ENCODE measurements around the gene OGG1.

The OGG1 gene

GRCh38 chr3:9754678-9755077 lies 4.9 kb downstream of the OGG1 start:
- no peak for DNase-seq (ENCODE audit: low read depth)
- H3K4me3 ChIP-seq (ENCODE audit: control insufficient read depth, low read depth, low read length), result no peak overlapping the region
- no peak for TF ChIP-seq CTCF (conservative IDR thresholded peaks at IDR 0.05; ENCODE audit: control insufficient read depth, insufficient read depth, low read depth, low read length)

- no peak for DNase-seq (ENCODE audit: low read depth)
- no peak overlapping the region for H3K4me3 ChIP-seq (ENCODE audit: control insufficient read depth, low read depth, low read length)
- TF ChIP-seq CTCF (conservative IDR thresholded peaks at IDR 0.05; ENCODE audit: control insufficient read depth, insufficient read depth, low read depth, low read length), result no peak
Measured at GRCh38 chr3:9757427-9757826, 7.7 kb downstream of the OGG1 start.

- no peak for DNase-seq (ENCODE audit: low read depth)
- TF ChIP-seq CTCF (conservative IDR thresholded peaks at IDR 0.05; ENCODE audit: control insufficient read depth, insufficient read depth, low read depth, low read length), result no peak
- no peak overlapping the region for H3K4me3 ChIP-seq (ENCODE audit: control insufficient read depth, low read depth, low read length)
Measured at GRCh38 chr3:9760779-9761505, 11.2 kb downstream of the OGG1 start.

DNA sequence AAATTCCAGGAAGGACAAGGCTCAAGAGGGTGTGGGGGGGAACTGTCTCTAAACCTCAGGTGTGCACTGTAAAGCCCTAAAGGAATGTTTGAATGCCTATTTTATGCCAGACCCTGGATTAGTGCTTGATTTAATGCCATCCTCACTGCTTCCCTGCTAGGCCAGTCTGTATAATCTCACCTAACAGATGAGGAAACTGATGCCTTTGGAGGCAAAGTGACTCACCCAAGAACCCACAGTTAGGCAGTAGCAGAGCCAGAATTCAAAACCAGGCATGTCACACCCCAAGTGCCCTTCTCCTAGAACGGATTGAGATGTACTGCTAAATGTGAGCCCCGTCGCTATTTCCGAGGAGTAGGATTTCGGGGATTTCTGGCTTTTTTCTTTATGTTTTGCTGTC lies 12.2 kb downstream of the OGG1 start:
- no peak for TF ChIP-seq CTCF (conservative IDR thresholded peaks at IDR 0.05; ENCODE audit: control insufficient read depth, insufficient read depth, low read depth, low read length)
- no peak for DNase-seq (ENCODE audit: low read depth)
- H3K4me3 ChIP-seq (ENCODE audit: control insufficient read depth, low read depth, low read length), result no peak overlapping the region

- DNase-seq (ENCODE audit: low read depth), result no peak
- no peak overlapping the region for H3K4me3 ChIP-seq (ENCODE audit: control insufficient read depth, low read depth, low read length)
- no peak for TF ChIP-seq CTCF (conservative IDR thresholded peaks at IDR 0.05; ENCODE audit: control insufficient read depth, insufficient read depth, low read depth, low read length)
Measured at GRCh38 chr3:9762871-9763270, 13.1 kb downstream of the OGG1 start.

- peak; percentile 41 for DNase-seq (ENCODE audit: low read depth)
- TF ChIP-seq CTCF (conservative IDR thresholded peaks at IDR 0.05; ENCODE audit: control insufficient read depth, insufficient read depth, low read depth, low read length), result no peak
- H3K4me3 ChIP-seq (ENCODE audit: control insufficient read depth, low read depth, low read length), result no peak overlapping the region
Measured at GRCh38 chr3:9765865-9766264, 16.1 kb downstream of the OGG1 start.

GRCh38 chr3:9767418-9767817 lies 17.7 kb downstream of the OGG1 start:
- TF ChIP-seq CTCF (conservative IDR thresholded peaks at IDR 0.05; ENCODE audit: control insufficient read depth, insufficient read depth, low read depth, low read length), result no peak
- DNase-seq (ENCODE audit: low read depth), result no peak
- H3K4me3 ChIP-seq (ENCODE audit: control insufficient read depth, low read depth, low read length), result no peak overlapping the region
